ENCODE measurements around the gene KRT33B.

KRT33B gene

DNA sequence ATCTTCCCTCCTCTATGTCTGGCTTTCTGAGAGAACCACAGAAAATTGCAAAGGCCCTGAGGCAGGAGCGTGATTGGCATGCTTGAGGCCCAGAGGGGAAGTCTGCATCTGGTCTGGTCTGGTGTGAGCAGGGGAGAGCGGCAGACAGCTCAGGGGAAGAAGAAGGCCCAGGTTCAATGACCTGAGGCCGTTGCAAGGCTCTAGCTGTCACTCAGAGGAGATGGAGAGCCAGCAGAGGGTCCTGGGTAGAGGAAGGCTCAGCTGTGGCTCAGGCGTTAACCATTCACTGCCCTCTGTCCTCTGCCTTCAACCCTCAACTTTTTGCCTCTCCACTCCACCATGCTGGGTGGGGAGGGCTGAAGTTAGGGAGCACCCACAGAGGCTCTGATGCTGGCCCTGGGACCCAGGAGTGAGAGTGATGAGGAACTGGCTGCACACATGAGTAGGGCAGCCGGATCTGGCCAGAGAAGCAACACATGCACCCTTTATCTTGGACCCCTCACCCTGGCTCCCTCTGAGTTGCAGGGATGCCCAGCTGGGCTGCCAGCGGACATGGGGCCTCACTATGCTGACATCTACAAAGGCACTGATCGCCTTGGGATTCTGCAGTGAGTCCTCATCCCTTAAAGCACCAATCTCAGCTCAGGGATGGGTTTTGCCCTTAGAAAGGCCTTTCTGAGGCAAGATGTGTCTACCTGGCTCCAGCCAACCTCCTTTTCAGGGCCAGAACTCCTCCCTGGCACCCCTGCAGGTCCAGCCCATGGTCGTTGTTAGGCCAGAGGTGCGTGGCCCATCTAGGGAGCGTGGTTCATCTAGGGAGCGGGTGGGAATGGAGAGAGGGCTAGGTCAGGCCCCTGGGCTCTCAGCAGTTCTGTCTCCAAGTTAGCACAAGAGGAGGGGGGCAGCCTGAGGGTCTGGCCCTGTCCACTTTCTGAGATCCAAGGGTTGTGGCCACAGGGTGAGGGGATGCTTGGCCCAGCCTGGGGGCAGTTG is 46.4 kb downstream of the KRT33B start:
- DNase-seq, result no peak

DNA sequence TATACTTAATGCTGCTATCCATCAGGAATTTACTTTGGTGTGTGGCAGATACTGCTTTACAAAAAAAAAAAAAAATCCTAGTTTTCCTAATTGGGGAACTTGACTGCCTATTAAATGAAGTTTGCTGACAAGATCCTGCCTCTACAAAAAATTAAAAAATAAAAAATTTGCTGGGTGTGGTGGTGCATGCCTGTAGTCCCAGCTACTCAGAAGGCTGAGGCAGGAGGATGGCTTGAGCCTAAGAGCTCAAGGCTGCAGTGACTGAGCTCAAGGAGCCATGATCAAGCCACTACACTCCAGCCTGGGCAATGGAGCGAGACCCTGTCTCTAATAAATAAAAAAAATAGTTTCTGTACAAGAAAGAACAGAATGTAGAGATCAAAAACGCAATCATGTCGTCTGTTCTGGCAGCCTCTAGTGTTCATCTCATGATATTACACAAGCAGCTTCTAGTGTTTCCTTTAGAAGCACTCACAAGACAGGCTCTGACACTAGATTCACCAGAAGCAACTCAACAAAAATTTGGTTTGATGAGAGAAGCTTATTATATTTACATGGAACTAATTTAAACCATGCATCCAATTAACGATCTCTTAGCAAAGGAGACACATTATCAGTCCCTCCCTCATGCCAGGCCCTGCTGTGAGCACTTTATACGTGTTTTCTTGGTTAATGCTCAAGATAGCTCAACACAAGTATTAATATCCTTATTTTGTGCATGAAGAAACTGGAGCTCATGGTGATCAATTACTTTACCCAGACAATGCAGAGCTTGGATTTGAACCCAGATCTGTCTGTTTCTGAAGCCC is 47.3 kb downstream of the KRT33B start:
- DNase-seq, result peak in 3 of 6 experiments; percentile 38 to 67 (median 66)

DNA sequence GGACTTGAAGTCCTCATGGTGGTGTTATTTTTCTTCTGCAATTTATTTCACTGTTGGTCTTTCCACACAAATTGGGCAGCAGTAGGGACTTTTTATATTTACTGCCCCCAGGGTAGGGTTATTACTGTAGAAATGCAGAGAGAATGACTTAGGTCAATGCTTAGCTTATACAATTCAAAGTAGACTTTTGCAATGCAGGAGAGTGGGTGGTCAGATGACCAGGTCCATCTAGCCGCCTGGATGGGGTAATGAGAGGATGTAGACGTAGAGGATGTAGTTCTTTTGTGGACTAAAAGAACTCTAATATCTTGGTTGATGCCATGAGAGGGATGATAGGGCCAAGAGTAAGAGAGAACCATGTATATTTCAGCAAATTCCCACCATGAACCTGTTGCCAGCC is 51.4 kb downstream of the KRT33B start:
- no peak for DNase-seq

DNA sequence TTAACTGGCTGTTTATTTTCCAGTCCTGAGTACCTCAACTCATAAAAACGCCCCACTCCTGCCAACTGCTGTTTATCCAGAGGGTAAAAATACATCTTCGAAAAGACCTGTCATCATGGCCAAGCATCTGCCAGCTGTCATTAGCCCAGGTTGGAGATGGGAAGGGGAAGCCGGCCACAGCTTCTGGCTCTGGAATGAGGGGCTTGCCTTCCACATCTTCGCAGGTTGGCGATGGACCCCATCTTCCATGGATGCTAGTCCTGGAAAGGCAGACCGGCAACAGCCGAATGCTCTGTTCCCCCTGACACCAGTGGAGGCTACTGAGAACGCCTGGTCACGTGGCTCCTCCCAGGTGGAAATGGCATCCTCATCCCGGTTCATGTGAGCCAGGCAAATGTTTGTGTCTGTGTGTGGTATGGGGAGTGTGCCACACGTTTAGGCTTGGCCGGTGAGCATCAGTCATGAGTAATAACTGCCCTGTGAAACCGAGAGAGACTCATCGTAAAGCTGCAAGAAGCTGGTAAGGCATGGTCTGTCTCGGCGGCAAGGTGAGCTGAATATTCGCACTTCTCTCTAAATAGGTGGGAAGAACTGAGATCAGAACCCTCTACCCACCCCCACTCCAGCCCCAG is 53.7 kb downstream of the KRT33B start:
- DNase-seq, result no peak

DNA sequence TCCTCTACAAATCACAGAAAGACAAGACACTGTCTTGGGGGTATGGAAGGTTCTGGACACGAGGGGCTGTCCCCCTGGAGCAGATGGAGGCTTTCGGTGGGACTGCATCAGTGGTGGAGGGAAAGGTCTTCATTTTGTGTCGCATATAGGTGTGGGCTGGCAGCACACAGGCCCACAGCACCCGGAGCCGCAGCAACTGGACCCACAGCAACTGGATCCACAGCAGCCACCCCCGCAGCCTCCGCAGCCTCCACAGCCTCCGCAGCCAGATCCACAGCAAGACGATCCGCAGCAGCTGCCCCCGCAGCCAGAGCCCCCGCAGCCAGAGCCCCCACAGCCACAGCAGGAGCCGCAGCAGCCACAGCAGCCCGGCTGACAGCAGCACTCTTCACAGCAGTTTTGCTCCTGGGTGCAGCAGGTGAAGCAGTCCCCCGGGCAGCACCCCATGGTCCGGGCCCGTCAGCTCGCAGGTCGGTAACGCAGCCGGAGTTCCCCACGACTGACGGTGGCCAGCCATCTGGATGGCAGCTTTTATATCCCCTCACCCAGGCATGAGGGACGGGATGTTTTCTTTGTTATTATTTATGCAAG is 54.3 kb downstream of the KRT33B start, which contains the start of gene KRTAP17-1:
Gene KRTAP17-1, minus strand, starts transcription at position 507 of the 591 bp plus-strand sequence. Its CDS starts 60 bp downstream, at position 447.
- no peak for DNase-seq

All from stimulated activated naive CD4-positive, alpha-beta T cell (primary cell).